ENCODE measurements around the gene GIPC1.
"Not testable (repeated sequence)": the region's sequence is repeated elsewhere in the genome, so short reads cannot be mapped to it uniquely, and the experiment has no call there.

The GIPC1 gene

GRCh38 chr19:14496029-14496833 lies at the start of gene GIPC1:
Gene GIPC1, minus strand, starts transcription at chr19:14496127. Its CDS starts 13,151 bp downstream, at chr19:14482976.
- peak within 1 kb of the TSS; percentile 87 for H3K4me3 ChIP-seq (ENCODE audit: low read depth, low read length)
- in situ Hi-C loops (cut with HindIII; ENCODE audit: low sequenced_read_pairs), result no loop called here
- DNase-seq (ENCODE audit: low read depth, low spot score), result peak; percentile 99
- TF ChIP-seq CTCF (IDR thresholded peaks at IDR 0.05; ENCODE audit: low read depth, low read length), result no peak

GRCh38 chr19:14545716-14546082 lies 49.8 kb upstream of the GIPC1 start:
- in situ Hi-C loops (cut with HindIII; ENCODE audit: low sequenced_read_pairs), result no loop called here

GRCh38 chr19:14544977-14545715 lies 49.2 kb upstream of the GIPC1 start:
- H3K4me3 ChIP-seq (ENCODE audit: low read depth, low read length), result no peak overlapping the region
- in situ Hi-C loops (cut with HindIII; ENCODE audit: low sequenced_read_pairs), result no loop called here

More at GRCh38 chr19:14545716-14546082, 49.8 kb upstream of the GIPC1 start:
- H3K4me3 ChIP-seq (ENCODE audit: low read depth, low read length), result no peak overlapping the region
- DNase-seq (ENCODE audit: low read depth, low spot score), result no peak
- TF ChIP-seq CTCF (IDR thresholded peaks at IDR 0.05; ENCODE audit: low read depth, low read length), result no peak

GRCh38 chr19:14544047-14544446 lies 48.1 kb upstream of the GIPC1 start:
- H3K4me3 ChIP-seq (ENCODE audit: low read depth, low read length), result no peak overlapping the region
- in situ Hi-C loops (cut with HindIII; ENCODE audit: low sequenced_read_pairs), result no loop called here
- TF ChIP-seq CTCF (IDR thresholded peaks at IDR 0.05; ENCODE audit: low read depth, low read length), result no peak
- DNase-seq (ENCODE audit: low read depth, low spot score), result no peak

More at GRCh38 chr19:14544977-14545715, 49.2 kb upstream of the GIPC1 start:
- TF ChIP-seq CTCF (IDR thresholded peaks at IDR 0.05; ENCODE audit: low read depth, low read length), result no peak
- DNase-seq (ENCODE audit: low read depth, low spot score), result no peak

- no peak overlapping the region for H3K4me3 ChIP-seq (ENCODE audit: low read depth, low read length)
- DNase-seq (ENCODE audit: low read depth, low spot score), result no peak
- no peak for TF ChIP-seq CTCF (IDR thresholded peaks at IDR 0.05; ENCODE audit: low read depth, low read length)
- in situ Hi-C loops (cut with HindIII; ENCODE audit: low sequenced_read_pairs), result no loop called here
Measured at GRCh38 chr19:14542711-14543328, 46.9 kb upstream of the GIPC1 start.

- DNase-seq (ENCODE audit: low read depth, low spot score); H3K4me3 ChIP-seq (ENCODE audit: low read depth, low read length); in situ Hi-C loops (cut with HindIII; ENCODE audit: low sequenced_read_pairs): not testable (repeated sequence)
Measured at GRCh38 chr19:14541979-14542378, 46.1 kb upstream of the GIPC1 start.

All from astrocyte of the spinal cord (primary cell).